GM12801 (cell line): Measurements from ENCODE around the gene POU2F2.

Experiments used
- CTCF ChIP-seq: IDR thresholded peaks from one replicate; pipeline ENCODE4 v1.5.1; 2011; ENCODE audit warnings: control low read depth; ENCODE audit not compliant: insufficient read length; ENCODE audit errors: extremely low read depth

The POU2F2 gene

DNA sequence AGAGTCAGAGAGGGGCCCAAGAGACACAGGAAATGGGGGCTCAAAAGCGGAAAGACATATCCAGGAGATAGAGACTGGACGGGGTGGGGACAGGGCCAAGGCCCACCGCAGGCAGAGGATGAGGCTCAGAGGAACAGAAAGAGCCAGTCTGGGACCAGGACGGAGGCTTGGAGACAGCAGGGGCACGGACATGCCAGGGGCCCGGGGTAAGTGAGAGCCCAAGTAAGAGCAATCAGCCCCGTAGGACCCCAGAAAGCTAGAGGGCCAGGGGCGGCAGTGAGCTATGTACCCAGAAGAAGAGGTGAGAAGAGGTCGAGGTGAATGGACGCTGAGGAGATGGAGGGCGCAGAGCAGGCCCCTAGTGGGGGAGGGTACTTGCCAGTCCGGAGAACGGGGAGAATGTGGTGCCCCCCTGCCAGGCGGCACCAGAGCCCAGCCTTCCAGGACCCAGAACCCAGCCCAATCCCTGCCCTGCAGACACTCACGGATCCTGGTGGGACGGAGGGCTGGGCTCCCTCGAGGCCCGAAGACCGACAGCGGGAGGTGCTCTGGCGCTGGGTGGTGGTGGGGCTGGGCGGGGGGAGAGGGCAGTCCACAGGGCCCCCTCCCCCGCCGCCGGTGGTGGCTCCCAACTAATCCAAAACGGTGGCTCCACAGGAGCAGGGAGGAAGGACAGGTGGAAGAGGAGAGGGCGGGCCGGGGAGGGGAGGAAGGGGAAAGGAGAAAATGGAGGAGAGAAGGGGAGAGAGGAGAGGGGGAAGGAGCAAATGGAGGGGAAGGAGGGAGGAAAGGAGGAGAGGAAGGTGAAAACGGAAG is 63.3 kb downstream of the POU2F2 start:
- no peak for TF ChIP-seq CTCF

DNA sequence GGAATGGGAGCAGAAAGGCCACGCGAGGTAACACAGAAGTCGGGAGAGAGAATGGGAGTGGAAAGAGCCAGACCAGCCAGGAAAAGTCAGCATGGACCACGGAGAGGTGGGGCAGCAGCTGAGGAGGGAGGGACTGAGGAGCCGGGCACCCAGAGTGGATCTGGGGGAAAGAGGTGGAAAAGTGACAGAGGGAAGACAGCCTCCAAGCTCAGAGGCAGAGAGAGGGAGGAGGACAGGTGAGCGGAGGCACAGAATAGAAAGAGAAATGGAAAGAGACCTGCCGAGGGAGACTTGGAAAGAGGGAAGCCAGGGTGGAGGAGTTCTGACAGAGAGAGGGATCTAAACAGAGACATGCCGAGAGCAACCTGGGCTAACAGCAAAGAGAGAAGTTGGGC is 63.9 kb downstream of the POU2F2 start:
- TF ChIP-seq CTCF: no peak

GRCh38 chr19:42067315-42067888 is 64.8 kb downstream of the POU2F2 start:
- TF ChIP-seq CTCF: no peak

DNA sequence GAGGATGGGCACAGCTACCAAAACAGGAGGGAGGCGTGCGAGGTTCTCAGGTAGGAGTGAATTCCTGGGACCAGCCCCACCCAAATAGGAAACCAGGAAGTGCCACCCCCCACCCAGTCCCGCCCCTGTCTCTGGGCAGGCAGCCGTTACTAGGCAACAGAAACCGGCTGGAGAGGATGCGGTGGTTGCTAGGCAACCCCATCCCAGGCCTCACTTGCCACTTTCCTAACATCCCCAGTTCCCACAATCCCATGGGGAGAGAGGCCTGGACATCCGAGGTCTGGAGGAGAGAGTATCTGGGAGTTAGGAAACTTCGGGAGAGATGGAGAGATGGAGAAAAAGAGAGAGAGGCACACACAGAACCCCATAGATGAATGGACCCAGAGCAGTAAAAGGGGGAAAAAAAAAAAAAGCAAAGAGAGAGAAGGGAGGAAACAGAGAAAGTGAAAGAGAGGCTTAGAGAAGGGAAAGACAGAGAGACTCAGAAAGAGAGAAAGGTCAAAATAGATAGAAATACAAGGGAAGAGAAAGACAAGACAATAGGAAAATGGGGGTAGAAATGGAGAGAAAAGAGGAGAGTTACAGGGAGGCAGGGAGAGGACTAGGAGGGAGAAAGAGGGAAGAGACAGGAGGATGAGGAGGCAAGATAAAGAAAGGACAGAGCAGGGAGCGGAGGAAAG is 66.0 kb downstream of the POU2F2 start:
- TF ChIP-seq CTCF: no peak

DNA sequence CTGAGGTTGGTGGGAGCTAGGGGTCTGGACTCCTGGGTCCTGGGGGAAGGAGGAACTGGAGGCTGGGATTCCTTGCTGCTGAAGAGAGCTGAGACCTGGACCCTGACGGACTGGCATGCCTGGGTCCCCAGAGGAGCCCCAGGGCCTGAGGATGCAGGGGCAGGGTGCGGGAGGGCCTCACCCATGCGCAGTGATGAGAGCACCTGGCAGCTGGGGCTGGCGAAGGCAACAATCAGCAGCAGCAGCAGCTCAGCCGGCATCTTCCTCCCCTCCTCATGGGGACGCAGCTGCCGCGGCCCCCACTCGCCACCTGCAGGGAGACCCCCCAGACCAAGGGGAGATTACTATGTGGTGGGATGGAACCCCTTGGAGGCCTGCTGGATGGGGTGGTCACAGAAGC is 66.7 kb downstream of the POU2F2 start:
- TF ChIP-seq CTCF: no peak

DNA sequence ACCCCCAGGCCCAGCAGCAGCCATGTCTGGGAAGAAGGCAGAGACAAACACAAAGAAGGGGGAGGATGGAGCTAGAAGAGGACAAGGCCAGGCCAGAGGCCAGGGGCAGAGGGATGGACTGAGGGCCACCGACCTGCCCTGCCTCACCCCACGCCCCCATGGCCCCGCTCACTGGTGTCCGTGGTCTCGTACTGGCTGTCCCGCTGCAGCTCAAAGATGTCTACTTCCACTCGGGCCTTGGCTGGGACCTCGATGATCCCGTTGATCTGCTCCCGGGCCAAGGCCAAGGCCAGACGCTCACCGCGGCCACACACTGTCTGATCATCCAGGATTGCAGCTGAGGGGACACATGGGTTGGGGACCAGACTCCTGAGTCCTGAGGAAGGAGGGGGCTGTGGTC is 67.2 kb downstream of the POU2F2 start:
- no peak for TF ChIP-seq CTCF

DNA sequence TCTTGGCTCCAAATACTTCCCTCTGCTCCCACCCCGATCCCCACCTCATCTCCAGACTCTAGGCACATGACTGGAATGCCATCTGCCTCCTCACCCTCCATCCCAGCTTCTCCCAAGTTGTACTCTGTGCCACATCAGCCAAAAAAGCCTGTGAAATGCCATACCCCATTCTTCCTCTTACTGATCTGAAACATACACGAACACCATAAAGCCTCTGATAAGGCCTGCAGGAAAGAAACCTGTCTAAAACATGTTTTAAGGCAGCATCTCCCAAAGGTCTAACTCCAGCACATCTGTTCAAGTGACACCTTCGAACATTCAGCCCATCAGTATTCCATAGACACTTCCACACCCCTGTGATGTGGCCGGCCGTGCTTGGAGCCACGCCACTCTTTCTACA is 67.8 kb downstream of the POU2F2 start:
- no peak for TF ChIP-seq CTCF
